GM12892 (cell line): Measurements from ENCODE around the gene PDE3B.
"Not testable (repeated sequence)": the region's sequence is repeated elsewhere in the genome, so short reads cannot be mapped to it uniquely, and the experiment has no call there.

Experiments used
- DNase-seq: peaks from one replicate; pipeline ENCODE4 v3.0.0; 2011; ENCODE audit not compliant: insufficient read length
- FAIRE-seq: peaks from 2 replicates; lab custom pipeline; 2011; peaks lifted over from hg19 to GRCh38; lab: Jason Lieb, UNC
- POLR2A ChIP-seq: IDR thresholded peaks from 2 replicates; pipeline ENCODE4 v1.6.1; 2011; ENCODE audit warnings: low read depth, low read length, control low read depth
- POLR2AphosphoS5 ChIP-seq: IDR thresholded peaks from 2 replicates; pipeline ENCODE4 v1.6.1; 2011; ENCODE audit warnings: low read depth, low read length, control low read depth
- TAF1 ChIP-seq: IDR thresholded peaks from 2 replicates; pipeline ENCODE4 v1.6.1; 2011; ENCODE audit warnings: low read depth, mild to moderate bottlenecking, control low read depth, low read length, borderline replicate concordance

The PDE3B gene

DNA sequence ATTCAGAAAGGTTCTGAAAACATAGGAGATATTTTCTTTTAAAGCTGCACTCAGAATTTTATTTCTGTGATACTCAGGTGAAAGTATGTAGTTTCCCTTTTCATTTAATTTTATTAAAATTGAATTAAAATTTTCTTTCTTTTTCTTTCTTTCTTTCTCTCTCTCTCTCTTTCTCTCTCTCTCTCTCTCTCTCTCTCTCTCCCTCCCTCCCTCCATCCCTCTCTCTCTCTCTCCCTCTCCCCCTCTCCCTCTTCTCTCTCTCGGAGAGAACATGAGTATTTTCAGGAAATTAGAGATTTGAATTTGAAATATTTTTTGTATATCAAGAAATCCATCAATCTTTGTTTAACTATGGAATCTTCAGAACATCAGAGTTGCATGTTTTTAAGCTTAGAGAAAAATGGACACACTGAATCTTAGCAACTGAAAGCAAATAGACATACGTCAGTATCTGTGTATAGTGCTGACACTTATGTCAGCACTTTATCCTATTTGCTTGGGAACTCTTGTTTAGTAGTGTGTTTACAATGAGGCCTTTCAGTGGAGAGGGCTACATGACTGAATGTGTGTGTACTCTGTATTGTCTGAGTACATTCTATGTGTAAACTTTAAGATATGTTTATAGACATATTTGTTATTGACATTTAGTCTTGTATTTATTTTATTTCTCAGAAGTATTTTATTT lies 44.5 kb downstream of the PDE3B start:
- TF ChIP-seq TAF1: no peak
- TF ChIP-seq POLR2AphosphoS5: no peak
- TF ChIP-seq POLR2A: no peak
- FAIRE-seq (no peak), DNase-seq (no peak)

GRCh38 chr11:14695656-14696055 lies 52.1 kb downstream of the PDE3B start:
- DNase-seq, FAIRE-seq: not testable (repeated sequence)

DNA sequence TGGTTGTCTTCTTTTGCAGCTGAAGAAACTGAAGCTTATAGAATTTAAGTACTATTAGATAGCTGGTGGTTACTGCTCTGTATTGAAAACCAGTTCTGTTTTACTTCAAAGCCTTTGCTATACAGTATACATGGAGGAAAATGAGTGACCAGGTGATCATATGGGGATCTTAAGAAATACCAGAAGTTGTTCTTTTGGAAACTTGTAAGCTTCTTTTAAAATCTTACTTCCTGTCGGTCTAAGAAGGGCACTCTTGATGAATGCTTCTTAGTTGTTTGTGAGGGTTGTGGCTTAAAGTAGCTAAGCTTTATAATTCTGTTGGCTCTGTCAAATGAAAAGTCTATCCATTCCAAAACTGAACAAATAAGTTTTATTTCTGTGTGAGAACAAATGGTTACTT lies 55.2 kb downstream of the PDE3B start:
- no peak for TF ChIP-seq TAF1
- TF ChIP-seq POLR2A: no peak
- TF ChIP-seq POLR2AphosphoS5: no peak
- FAIRE-seq (no peak), DNase-seq (no peak)

DNA sequence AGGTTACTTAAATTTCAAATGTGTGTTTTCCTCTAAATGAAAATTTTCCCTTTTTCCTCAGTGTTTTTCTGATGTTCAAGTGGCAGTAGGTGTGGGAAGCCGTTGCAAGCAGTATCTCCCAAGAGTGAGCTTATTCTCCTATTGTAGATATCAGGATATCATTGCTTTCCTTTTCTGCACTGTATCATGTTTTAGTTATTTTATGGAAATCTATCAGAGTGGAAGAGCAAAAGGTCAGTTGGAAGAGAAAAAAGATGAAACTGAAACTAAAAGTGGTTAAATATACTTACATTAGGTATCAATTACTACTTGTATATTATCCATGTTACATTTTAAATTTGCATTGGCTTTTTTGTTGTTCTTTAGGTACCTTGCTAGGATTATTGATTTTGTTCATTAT lies 57.0 kb downstream of the PDE3B start:
- no peak for FAIRE-seq
- DNase-seq: no peak
- TF ChIP-seq POLR2A (no peak), TAF1 (no peak), POLR2AphosphoS5 (no peak)

DNA sequence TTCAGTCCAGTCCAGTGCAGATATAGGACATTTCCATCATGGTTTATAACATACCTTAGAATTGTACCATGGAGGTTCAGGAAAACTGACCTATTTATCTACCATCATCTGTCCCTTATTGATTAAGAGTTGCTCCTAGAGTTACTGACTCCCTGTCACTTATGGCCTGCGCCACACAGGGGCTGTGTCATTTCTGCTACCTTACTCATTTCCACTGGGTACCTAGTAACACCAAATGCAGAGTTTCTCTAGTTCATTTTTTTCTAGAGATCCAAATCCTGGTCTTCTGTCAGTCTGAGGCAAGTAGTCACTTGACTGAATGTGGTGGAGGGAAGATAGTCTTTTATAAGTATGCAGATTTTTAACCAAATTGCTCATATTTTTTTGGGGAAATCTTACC lies 59.2 kb downstream of the PDE3B start:
- FAIRE-seq (no peak), DNase-seq (no peak)
- TF ChIP-seq POLR2AphosphoS5 (no peak), TAF1 (no peak), POLR2A (no peak)

DNA sequence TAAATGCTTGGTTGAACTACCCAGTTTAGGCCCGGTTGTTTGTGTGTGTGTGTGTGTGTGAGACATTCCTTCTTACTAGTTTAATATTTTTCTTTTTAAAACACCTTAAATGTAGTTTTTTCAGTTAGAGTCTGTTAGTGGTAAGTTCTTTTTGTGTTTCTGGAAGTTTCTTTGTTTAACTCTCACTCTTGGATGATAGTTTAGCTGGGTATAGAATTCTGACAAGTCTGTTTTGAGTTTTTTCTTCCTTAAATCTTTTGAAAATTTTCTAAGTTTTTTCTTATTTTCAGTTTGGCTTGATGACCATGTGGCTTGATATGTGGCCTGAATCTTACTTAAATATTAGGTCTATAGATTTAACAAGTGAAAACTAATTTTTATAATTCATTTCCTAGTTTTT lies 60.1 kb downstream of the PDE3B start:
- FAIRE-seq: no peak
- TF ChIP-seq POLR2AphosphoS5: no peak
- no peak for TF ChIP-seq POLR2A
- TF ChIP-seq TAF1: no peak
- DNase-seq: no peak

- no peak for TF ChIP-seq TAF1
- TF ChIP-seq POLR2A: no peak
- TF ChIP-seq POLR2AphosphoS5: no peak
- DNase-seq (no peak), FAIRE-seq (no peak)
These were observed 61.5 kb downstream of the PDE3B start for GRCh38 chr11:14705067-14705466.

DNA sequence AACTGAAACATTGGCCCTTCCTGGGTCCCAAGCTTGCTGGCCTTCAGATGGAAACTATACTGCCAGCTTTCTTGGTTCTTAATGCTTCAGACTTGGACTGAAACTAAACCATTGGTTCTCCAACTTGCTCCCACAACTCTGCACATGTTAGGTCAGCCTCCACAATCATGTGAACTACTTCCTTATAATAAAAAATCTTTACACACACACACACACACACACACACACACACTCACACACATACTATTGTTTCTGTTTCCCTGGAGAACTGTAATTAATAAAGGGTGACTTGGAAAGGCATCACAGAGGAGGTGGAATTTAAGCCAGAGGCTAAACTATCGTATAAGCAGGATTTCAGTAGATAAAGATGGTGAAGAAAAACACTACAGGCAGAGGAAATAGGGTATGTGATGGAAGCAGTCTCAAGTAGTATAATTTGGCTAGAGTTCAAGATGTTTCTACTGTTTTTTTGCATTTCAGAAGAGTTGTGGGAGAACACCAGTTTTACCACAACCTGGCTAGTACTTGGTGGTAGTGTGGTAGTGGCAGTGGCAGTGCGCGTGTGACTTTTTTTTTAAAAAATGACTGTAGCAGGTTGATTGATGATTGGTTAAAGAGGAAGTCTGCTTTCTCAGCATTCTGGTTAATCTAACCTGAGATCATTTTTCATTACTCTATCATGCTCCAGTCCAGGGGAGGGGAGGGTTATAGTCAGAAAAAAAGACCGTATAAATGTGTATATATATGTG lies 70.1 kb downstream of the PDE3B start:
- no peak for DNase-seq
- FAIRE-seq: no peak
- no peak for TF ChIP-seq POLR2AphosphoS5
- no peak for TF ChIP-seq POLR2A
- no peak for TF ChIP-seq TAF1

- not testable (repeated sequence) for DNase-seq, FAIRE-seq
These were observed 72.1 kb downstream of the PDE3B start for GRCh38 chr11:14715669-14716068.

DNA sequence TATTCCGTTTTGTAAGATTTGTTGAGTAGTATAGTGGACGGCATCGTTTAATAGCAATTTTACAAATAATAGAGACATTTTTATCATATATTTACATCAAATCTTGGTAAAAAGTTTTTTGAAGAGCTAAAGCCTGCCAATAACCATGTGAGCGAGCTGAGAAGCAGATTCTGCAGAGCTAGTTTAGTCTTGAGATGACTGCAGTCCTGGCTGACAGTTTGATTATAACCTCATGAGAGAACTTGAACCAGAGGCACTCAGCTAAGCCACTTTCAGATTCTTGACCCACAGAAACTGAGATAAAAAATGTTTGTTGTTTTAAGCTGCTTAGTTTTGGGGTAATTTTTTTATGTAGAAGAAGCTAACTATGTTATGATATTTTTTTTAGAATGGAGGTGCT lies 78.9 kb downstream of the PDE3B start:
- TF ChIP-seq POLR2A: no peak
- no peak for TF ChIP-seq TAF1
- no peak for TF ChIP-seq POLR2AphosphoS5
- no peak for FAIRE-seq
- no peak for DNase-seq

- TF ChIP-seq POLR2A (no peak), TAF1 (no peak), POLR2AphosphoS5 (no peak)
- no peak for DNase-seq
- FAIRE-seq: no peak
These were observed 81.5 kb downstream of the PDE3B start for GRCh38 chr11:14725150-14725549.

DNA sequence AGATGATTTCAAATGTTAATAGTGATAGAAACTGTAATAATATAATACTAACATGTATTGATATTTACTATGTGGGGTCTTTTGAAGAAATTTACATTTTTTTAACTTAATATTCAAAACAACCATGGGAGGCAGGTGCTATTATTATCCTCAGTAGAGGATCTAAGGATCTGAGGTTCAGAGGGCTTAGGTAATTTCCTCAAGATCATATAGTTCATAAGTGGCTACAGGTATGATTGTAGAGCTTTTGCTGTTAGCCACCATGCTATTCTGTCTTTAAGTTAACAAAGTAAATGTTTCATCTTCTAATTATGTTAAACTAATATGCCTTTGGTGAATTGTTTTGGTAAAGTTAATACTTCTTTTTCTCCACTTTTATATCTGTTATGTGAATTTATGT lies 83.6 kb downstream of the PDE3B start:
- DNase-seq (no peak), FAIRE-seq (no peak)
- TF ChIP-seq POLR2A: no peak
- no peak for TF ChIP-seq TAF1
- TF ChIP-seq POLR2AphosphoS5: no peak
